Measurements from ENCODE around the gene SLMAP.

DNA sequence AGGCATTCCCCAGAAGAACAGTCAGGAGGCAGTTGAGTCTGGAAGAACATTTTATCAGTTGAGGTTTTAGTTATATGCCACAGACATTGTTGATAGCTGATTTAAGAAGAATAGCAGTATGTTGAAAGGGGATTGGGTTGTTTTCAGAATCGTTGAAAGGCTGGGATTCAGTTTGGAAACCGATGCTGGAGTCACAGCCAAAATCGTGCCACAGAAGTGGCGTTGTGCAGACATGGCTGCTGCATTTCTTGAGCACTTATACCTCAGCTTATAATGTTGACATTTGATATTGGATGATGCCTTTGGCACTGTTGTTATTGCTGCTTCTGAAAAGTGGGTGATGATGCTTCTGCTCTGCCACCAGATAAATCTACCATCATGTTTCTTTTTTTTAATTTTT is 16.1 kb downstream of the SLMAP start:
- TF ChIP-seq POLR2A (IDR thresholded peaks at IDR 0.05; ENCODE audit: low read depth, low read length) (no peak), POLR2AphosphoS5 (IDR thresholded peaks at IDR 0.05; ENCODE audit: low read depth, low read length) (no peak)
